ENCODE results near the gene CYB5RL.

DNA sequence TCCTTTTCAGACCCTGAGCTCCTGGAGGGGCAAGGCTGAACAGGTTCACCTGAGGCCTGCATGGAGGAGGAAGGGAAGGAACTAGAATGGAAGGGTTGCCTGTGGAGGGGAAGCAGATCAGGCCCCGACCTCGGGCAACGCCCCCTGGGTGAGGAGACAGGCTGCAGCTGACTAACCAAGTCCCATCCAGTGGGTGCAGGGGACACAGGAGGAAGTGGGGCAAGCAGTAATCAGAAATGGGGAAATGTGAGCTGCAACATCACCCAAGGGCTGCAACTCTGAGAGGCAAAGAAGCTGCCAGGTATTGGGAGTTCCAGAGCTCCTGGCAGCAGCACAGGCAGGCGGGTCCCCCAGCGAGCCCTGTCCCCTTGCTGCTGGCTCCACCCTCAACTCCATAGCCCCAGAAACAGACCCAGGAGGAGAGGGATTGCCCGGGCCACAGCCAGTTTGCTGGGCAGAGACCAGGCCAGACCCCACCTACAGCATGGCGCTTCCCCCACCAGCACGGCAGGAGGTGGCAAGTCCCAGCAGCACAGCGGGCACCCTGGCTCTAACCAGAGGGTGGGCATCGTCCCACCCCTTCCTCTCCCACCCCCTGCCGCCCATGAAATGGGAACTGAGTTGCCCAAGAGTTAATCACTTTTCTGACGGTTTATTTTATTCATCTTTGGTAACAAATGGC lies 38.7 kb upstream of the CYB5RL start:
- TF ChIP-seq ZNF274 (IDR thresholded peaks at IDR 0.05; ENCODE audit: low read depth, low read length) (no peak), YY1 (IDR thresholded peaks at IDR 0.05; ENCODE audit: insufficient read depth, insufficient read length) (no peak), SUZ12 (IDR thresholded peaks at IDR 0.05; ENCODE audit: extremely low read depth, insufficient read depth, insufficient read length) (no peak)

Measured in NT2/D1 (cell line).